ENCODE results near the gene PDE1C.

DNA sequence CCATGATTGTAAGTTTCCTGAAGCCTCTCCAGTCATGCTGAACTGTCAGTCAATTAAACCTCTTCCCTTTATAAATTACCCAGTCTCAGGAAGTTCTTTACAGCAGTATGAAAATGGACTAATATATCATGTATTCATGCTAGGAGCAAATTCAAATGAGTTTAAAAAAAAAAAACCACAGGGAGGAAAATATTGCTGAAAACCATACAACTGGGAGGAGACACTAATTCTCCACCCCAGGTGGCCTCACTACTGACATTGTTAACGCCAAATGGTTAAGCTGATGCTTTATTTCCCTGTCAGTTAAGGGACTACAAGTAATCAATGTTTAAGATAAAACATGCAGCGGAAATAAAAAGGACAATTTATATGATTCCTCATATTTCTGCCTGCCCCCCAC, 55.1 kb downstream of the PDE1C start:
- TF ChIP-seq, protein P1, sequence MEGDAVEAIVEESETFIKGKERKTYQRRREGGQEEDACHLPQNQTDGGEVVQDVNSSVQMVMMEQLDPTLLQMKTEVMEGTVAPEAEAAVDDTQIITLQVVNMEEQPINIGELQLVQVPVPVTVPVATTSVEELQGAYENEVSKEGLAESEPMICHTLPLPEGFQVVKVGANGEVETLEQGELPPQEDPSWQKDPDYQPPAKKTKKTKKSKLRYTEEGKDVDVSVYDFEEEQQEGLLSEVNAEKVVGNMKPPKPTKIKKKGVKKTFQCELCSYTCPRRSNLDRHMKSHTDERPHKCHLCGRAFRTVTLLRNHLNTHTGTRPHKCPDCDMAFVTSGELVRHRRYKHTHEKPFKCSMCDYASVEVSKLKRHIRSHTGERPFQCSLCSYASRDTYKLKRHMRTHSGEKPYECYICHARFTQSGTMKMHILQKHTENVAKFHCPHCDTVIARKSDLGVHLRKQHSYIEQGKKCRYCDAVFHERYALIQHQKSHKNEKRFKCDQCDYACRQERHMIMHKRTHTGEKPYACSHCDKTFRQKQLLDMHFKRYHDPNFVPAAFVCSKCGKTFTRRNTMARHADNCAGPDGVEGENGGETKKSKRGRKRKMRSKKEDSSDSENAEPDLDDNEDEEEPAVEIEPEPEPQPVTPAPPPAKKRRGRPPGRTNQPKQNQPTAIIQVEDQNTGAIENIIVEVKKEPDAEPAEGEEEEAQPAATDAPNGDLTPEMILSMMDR (conservative IDR thresholded peaks at IDR 0.05; ENCODE audit: low read length), result no peak
- no peak for TF ChIP-seq EZH2phosphoT487 (IDR thresholded peaks at IDR 0.05; ENCODE audit: borderline replicate concordance, low read depth, low read length)
